SK-N-MC (cell line): ENCODE measurements around the gene ZNF646.

Experiments
- EZH2 ChIP-seq: fragments of 200-600 bp; sonication (generic); IDR thresholded peaks from one replicate; pipeline ENCODE4 v1.6.1; 2017; ENCODE audit warnings: antibody characterized with exemption
- FOXP2 ChIP-seq: optimal IDR thresholded peaks from 2 replicates; pipeline ENCODE3; 2011; ENCODE audit warnings: mild to moderate bottlenecking, moderate library complexity; ENCODE audit not compliant: insufficient read depth; ENCODE audit errors: extremely low read length, control extremely low read depth
- POLR2AphosphoS5 ChIP-seq: IDR thresholded peaks from 2 replicates; pipeline ENCODE4 v1.6.1; 2012; ENCODE audit warnings: mild to moderate bottlenecking, low read depth, low read length, borderline replicate concordance

- TF ChIP-seq EZH2 (no peak), POLR2AphosphoS5 (no peak), FOXP2 (no peak)
These were observed 44.3 kb downstream of the ZNF646 start for GRCh38 chr16:31118223-31119155.
